WTC11 (cell line): ENCODE data around the gene CHST3. TPM values are rescaled to one million over a fixed set of nuclear protein-coding genes. Genes with fewer than 3 reads are reported as not detected.

Experiments
- ATAC-seq: fragments of 200-7000 bp; cut with Tn5 transposase; 2 replicates; pipeline ENCODE4 v1.10.0; 2021; ENCODE audit warnings: mild to moderate bottlenecking, moderate library complexity
- CTCF ChIA-PET: fragments of 300-600 bp; sonication (Branson Sonifier 250); formaldehyde crosslinking; loops from one replicate; lab custom pipeline; 2021; ENCODE audit warnings: antibody characterized with exemption; lab: Charles Lee
- POLR2A ChIA-PET: fragments of 350-600 bp; sonication (Branson Sonifier 250); formaldehyde crosslinking; loops from one replicate; lab custom pipeline; 2021; ENCODE audit warnings: antibody characterized with exemption; lab: Charles Lee
- DNase-seq: peaks from one replicate; pipeline ENCODE4 v3.0.0; 2021; ENCODE audit warnings: low spot score
- H3K27ac Mint-ChIP-seq: 2 replicates; pipeline ENCODE4 v1.8.0; 2021; ENCODE audit warnings: mixed read lengths
- H3K27me3 Mint-ChIP-seq: 2 replicates; pipeline ENCODE4 v1.8.0; 2021; ENCODE audit warnings: low read depth, mild to moderate bottlenecking, moderate library complexity, mixed read lengths
- H3K36me3 Mint-ChIP-seq: 2 replicates; pipeline ENCODE4 v1.8.0; 2021; ENCODE audit warnings: mixed read lengths
- H3K4me1 Mint-ChIP-seq: 2 replicates; pipeline ENCODE4 v1.8.0; 2022; ENCODE audit warnings: mixed read lengths
- H3K4me3 Mint-ChIP-seq: 2 replicates; pipeline ENCODE4 v1.8.0; 2021; ENCODE audit warnings: mild to moderate bottlenecking, moderate library complexity, mixed read lengths
- H3K9me3 Mint-ChIP-seq: 2 replicates; pipeline ENCODE4 v1.8.0; 2021; ENCODE audit warnings: mixed read lengths
- ATF6 ChIP-seq: sonication (generic); formaldehyde crosslinking; IDR thresholded peaks from 2 replicates; pipeline ENCODE4 v1.8.1; 2023; ENCODE audit warnings: mild to moderate bottlenecking, missing genetic modification reagents
- ESRRA ChIP-seq: sonication (generic); formaldehyde crosslinking; IDR thresholded peaks from 2 replicates; pipeline ENCODE4 v1.8.1; 2022; ENCODE audit warnings: mild to moderate bottlenecking, missing genetic modification reagents, borderline replicate concordance
- ETV6 ChIP-seq: sonication (generic); formaldehyde crosslinking; IDR thresholded peaks from 2 replicates; pipeline ENCODE4 v1.8.1; 2022; ENCODE audit warnings: mild to moderate bottlenecking, missing genetic modification reagents
- FOXJ3 ChIP-seq: sonication (generic); formaldehyde crosslinking; IDR thresholded peaks from 2 replicates; pipeline ENCODE4 v1.9.0; 2021; ENCODE audit warnings: missing genetic modification reagents, mild to moderate bottlenecking, borderline replicate concordance
- IRF2 ChIP-seq: sonication (generic); formaldehyde crosslinking; IDR thresholded peaks from 2 replicates; pipeline ENCODE4 v1.8.0; 2022; ENCODE audit warnings: low read depth, missing genetic modification reagents, borderline replicate concordance
- JAZF1 ChIP-seq: fragments of 250-450 bp; sonication (Bioruptor Pico); IDR thresholded peaks from 2 replicates; pipeline ENCODE4 v1.9.0; 2021; ENCODE audit warnings: moderate library complexity, mild to moderate bottlenecking, inconsistent platforms
- MLX ChIP-seq: sonication (generic); formaldehyde crosslinking; IDR thresholded peaks from 2 replicates; pipeline ENCODE4 v1.8.1; 2023; ENCODE audit warnings: mild to moderate bottlenecking, missing genetic modification reagents, moderate library complexity
- NFYB ChIP-seq: sonication (generic); formaldehyde crosslinking; conservative IDR thresholded peaks from 2 replicates; pipeline ENCODE4 v1.8.0; 2022; ENCODE audit warnings: low read depth, missing genetic modification reagents
- PREB ChIP-seq: sonication (generic); formaldehyde crosslinking; IDR thresholded peaks from 2 replicates; pipeline ENCODE4 v1.8.1; 2022; ENCODE audit warnings: mild to moderate bottlenecking, missing genetic modification reagents, moderate library complexity, borderline replicate concordance
- RELA ChIP-seq: sonication (generic); formaldehyde crosslinking; IDR thresholded peaks from 2 replicates; pipeline ENCODE4 v1.8.1; 2022; ENCODE audit warnings: missing genetic modification reagents, mild to moderate bottlenecking, borderline replicate concordance
- STAT6 ChIP-seq: sonication (generic); formaldehyde crosslinking; conservative IDR thresholded peaks from 2 replicates; pipeline ENCODE4 v1.8.1; 2023; ENCODE audit warnings: mild to moderate bottlenecking, low read depth, missing genetic modification reagents, moderate library complexity
- TCF7 ChIP-seq: sonication (generic); formaldehyde crosslinking; IDR thresholded peaks from 2 replicates; pipeline ENCODE4 v1.8.0; 2022; ENCODE audit warnings: mild to moderate bottlenecking, low read depth, missing genetic modification reagents, moderate library complexity
- TP53 ChIP-seq: sonication (generic); formaldehyde crosslinking; IDR thresholded peaks from 2 replicates; pipeline ENCODE4 v1.8.1; 2023; ENCODE audit warnings: mild to moderate bottlenecking, missing genetic modification reagents
- ZBTB21 ChIP-seq: sonication (generic); formaldehyde crosslinking; IDR thresholded peaks from 2 replicates; pipeline ENCODE4 v1.8.1; 2023; ENCODE audit warnings: mild to moderate bottlenecking, missing genetic modification reagents, borderline replicate concordance
- ZNF232 ChIP-seq: sonication (generic); formaldehyde crosslinking; IDR thresholded peaks from 2 replicates; pipeline ENCODE4 v1.8.0; 2022; ENCODE audit warnings: mild to moderate bottlenecking, missing genetic modification reagents
- ZNF396 ChIP-seq: fragments of 250-450 bp; sonication (Bioruptor Pico); IDR thresholded peaks from 2 replicates; pipeline ENCODE4 v1.8.0; 2021; ENCODE audit warnings: mild to moderate bottlenecking, moderate library complexity, borderline replicate concordance
- total RNA-seq: library from RNA; stranded (reverse); gene quantifications from 3 replicates; pipeline ENCODE4 v1.2.3, GENCODE V29; 2021
- TF ChIP-seq, protein P1 (sequence below): sonication (generic); formaldehyde crosslinking; IDR thresholded peaks from 2 replicates; pipeline ENCODE4 v1.8.1; 2023; ENCODE audit warnings: mild to moderate bottlenecking, missing genetic modification reagents

CHST3 gene
- total RNA-seq, 1 experiment from 2014 or later: 7.0 TPM

GRCh38 chr10:71957546-71958275 lies 6.5 kb upstream of the CHST3 start (continued):
- TF ChIP-seq JAZF1 (CRISPR knock-in tag): no peak
- no peak for TF ChIP-seq PREB (CRISPR knock-in tag)
- no peak for TF ChIP-seq TP53 (CRISPR knock-in tag)
- TF ChIP-seq, all 79 proteins: peak for 0

- peaks cover 13% of the 10 kb centered on the region for H3K9me3 Mint-ChIP-seq
- peaks cover 28% of the 10 kb centered on the region for H3K27me3 Mint-ChIP-seq
- ChIA-PET POLR2A (no interaction called here), CTCF (no interaction called here)
- peaks cover 14% of the 10 kb centered on the region for H3K4me1 Mint-ChIP-seq
- H3K4me3 Mint-ChIP-seq: no peak overlapping the region
- no peak overlapping the region for H3K27ac Mint-ChIP-seq
- peaks cover 10% of the 10 kb centered on the region for H3K36me3 Mint-ChIP-seq
- ATAC-seq (no peak), DNase-seq (no peak)
- TF ChIP-seq JAZF1 (CRISPR knock-in tag): no peak
- TF ChIP-seq ATF6: no peak
- TF ChIP-seq ESRRA (CRISPR knock-in tag): no peak
- TF ChIP-seq IRF2 (CRISPR knock-in tag): no peak
- TF ChIP-seq ETV6 (CRISPR knock-in tag): no peak
- TF ChIP-seq FOXJ3 (CRISPR knock-in tag): no peak
- TF ChIP-seq ZNF396 (CRISPR knock-in tag): no peak
- TF ChIP-seq STAT6 (CRISPR knock-in tag): no peak
- no peak for TF ChIP-seq TCF7
- TF ChIP-seq NFYB (CRISPR knock-in tag): no peak
- no peak for TF ChIP-seq ZBTB21 (CRISPR knock-in tag)
- TF ChIP-seq, protein P1, sequence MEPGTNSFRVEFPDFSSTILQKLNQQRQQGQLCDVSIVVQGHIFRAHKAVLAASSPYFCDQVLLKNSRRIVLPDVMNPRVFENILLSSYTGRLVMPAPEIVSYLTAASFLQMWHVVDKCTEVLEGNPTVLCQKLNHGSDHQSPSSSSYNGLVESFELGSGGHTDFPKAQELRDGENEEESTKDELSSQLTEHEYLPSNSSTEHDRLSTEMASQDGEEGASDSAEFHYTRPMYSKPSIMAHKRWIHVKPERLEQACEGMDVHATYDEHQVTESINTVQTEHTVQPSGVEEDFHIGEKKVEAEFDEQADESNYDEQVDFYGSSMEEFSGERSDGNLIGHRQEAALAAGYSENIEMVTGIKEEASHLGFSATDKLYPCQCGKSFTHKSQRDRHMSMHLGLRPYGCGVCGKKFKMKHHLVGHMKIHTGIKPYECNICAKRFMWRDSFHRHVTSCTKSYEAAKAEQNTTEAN (CRISPR knock-in tag): no peak
- no peak for TF ChIP-seq ZNF232
- TF ChIP-seq RELA (CRISPR knock-in tag): no peak
- TF ChIP-seq MLX (CRISPR knock-in tag): no peak
Observed at GRCh38 chr10:71959526-71959925, 4.7 kb upstream of the CHST3 start.
